PC-9 (cell line): Measurements from ENCODE around the gene SLC38A2. TPM values are rescaled to one million over a fixed set of nuclear protein-coding genes. Genes with fewer than 3 reads are reported as not detected.

ENCODE experiments used
- BruUV-seq: library from RNA; stranded (reverse); fragments of 400-500 nt; replicated peaks from 2 replicates; lab custom pipeline; 2021; lab: Mats Ljungman, UMichigan
- CTCF ChIA-PET: fragments of 300-600 bp; sonication (Branson Sonifier 250); formaldehyde crosslinking; loops from one replicate; lab custom pipeline; 2022; ENCODE audit warnings: antibody characterized with exemption; lab: Charles Lee
- POLR2A ChIA-PET: fragments of 300-600 bp; sonication (Branson Sonifier 250); formaldehyde crosslinking; loops from one replicate; lab custom pipeline; 2022; ENCODE audit warnings: antibody characterized with exemption; ENCODE audit not compliant: unreplicated experiment; lab: Charles Lee
- DNase-seq, 2 experiments: peaks; one replicate each; pipeline versions ENCODE4 v3.0.0 to v3.0.0-alpha.2; 2015 to 2022; ENCODE audit warnings: mixed read lengths in 1 of 2
- H2AFZ ChIP-seq: fragments of 200-600 bp; sonication (generic); 2 replicates; pipeline ENCODE4 v1.8.1; 2017; ENCODE audit warnings: antibody characterized with exemption
- H3F3A ChIP-seq: fragments of 200-600 bp; sonication (generic); 2 replicates; pipeline ENCODE4 v1.8.1; 2017; ENCODE audit warnings: antibody characterized with exemption, mild to moderate bottlenecking, low read depth; ENCODE audit not compliant: insufficient read depth
- H3K27ac ChIP-seq: fragments of 200-600 bp; sonication (generic); 2 replicates; pipeline ENCODE4 v1.6.1; 2016; ENCODE audit warnings: mixed run types
- H3K27me3 ChIP-seq: fragments of 200-600 bp; sonication (generic); 2 replicates; pipeline ENCODE4 v1.6.1; 2016; ENCODE audit warnings: low read depth, mixed run types; ENCODE audit not compliant: insufficient read depth
- H3K36me3 ChIP-seq: fragments of 200-600 bp; sonication (generic); 2 replicates; pipeline ENCODE4 v1.6.1; 2016; ENCODE audit warnings: low read depth, mixed run types
- H3K4me1 ChIP-seq: fragments of 200-600 bp; sonication (generic); replicated peaks from 2 replicates; pipeline ENCODE4 v1.6.1; 2016; ENCODE audit warnings: mixed run types; ENCODE audit not compliant: insufficient read depth
- H3K4me2 ChIP-seq: fragments of 200-600 bp; sonication (generic); 2 replicates; pipeline ENCODE4 v1.6.1; 2017; ENCODE audit warnings: mixed run types
- H3K4me3 ChIP-seq: fragments of 200-600 bp; sonication (generic); 2 replicates; pipeline ENCODE4 v1.6.1; 2016; ENCODE audit warnings: mixed run types
- H3K79me2 ChIP-seq: fragments of 200-600 bp; sonication (generic); 2 replicates; pipeline ENCODE4 v1.6.1; 2017; ENCODE audit warnings: low read depth, mixed run types
- H3K9me2 ChIP-seq: fragments of 200-600 bp; sonication (generic); 2 replicates; pipeline ENCODE4 v1.8.1; 2017; ENCODE audit warnings: mild to moderate bottlenecking; ENCODE audit not compliant: insufficient read depth
- H3K9me3 ChIP-seq: fragments of 200-600 bp; sonication (generic); 2 replicates; pipeline ENCODE4 v1.8.1; 2016; ENCODE audit warnings: low read depth; ENCODE audit not compliant: insufficient read depth
- H4K20me1 ChIP-seq: fragments of 200-600 bp; sonication (generic); 2 replicates; pipeline ENCODE4 v1.8.1; 2017; ENCODE audit not compliant: insufficient read depth
- EZH2 ChIP-seq: fragments of 200-600 bp; sonication (generic); IDR thresholded peaks from 2 replicates; pipeline ENCODE4 v1.8.0; 2017; ENCODE audit warnings: antibody characterized with exemption, low read depth
- intact Hi-C: fragments of 100-400 bp; cut with micrococcal nuclease; formaldehyde crosslinking; loops from one replicate; pipeline ENCODE4 v1.10.0; 2022; ENCODE audit not compliant: unreplicated experiment
- total RNA-seq: library from RNA; stranded (reverse); gene quantifications from 2 replicates; pipeline ENCODE4 v1.2.3, GENCODE V29; 2021
- TF ChIP-seq, protein P1 (sequence below): fragments of 200-600 bp; sonication (generic); conservative IDR thresholded peaks from 2 replicates; pipeline ENCODE4 v1.6.1; 2017; ENCODE audit warnings: mixed run types, antibody characterized with exemption, mild to moderate bottlenecking, moderate library complexity

The SLC38A2 gene
- total RNA-seq, 1 experiment from 2014 or later, result 322 TPM

DNA sequence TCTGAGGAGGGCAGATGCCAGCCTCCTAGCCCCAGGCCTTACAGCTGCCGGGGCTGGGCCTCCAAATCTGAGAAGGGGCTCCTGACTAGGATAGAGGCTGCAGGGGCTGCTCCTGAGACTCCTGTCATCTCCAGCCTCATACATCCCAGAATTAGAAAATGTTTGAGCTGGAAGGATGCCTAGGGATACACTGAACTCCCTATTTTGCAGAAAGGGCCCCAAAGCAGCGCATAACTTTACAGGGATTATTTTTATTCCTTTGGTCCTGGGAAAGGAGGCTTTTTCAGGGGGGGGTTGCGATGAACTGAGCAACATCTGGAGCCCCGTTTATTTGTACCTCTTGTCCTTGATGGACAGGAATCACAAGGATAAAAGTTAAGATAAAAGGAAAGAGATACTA, 35.9 kb upstream of the SLC38A2 start:
- Histone ChIP-seq H3K27ac (no peak overlapping the region), H3K4me2 (no peak overlapping the region), H3K36me3 (no peaks in the 10 kb centered on the region), H3K79me2 (no peaks in the 10 kb centered on the region), H2AFZ (no peak overlapping the region), H3K4me1 (no peaks in the 10 kb centered on the region), H3F3A (no peaks in the 10 kb centered on the region), H3K9me2 (no peaks in the 10 kb centered on the region), H3K9me3 (peaks cover 6% of the 10 kb centered on the region; the same call in 1 of the 2 replicates), H3K4me3 (no peak overlapping the region), H4K20me1 (no peaks in the 10 kb centered on the region), H3K27me3 (no peaks in the 10 kb centered on the region)
- no TSS peak for BruUV-seq
- no peak for DNase-seq
- ChIA-PET CTCF (no interaction called here), POLR2A (no interaction called here)
- intact Hi-C loops, result no loop called here
- TF ChIP-seq, protein P1, sequence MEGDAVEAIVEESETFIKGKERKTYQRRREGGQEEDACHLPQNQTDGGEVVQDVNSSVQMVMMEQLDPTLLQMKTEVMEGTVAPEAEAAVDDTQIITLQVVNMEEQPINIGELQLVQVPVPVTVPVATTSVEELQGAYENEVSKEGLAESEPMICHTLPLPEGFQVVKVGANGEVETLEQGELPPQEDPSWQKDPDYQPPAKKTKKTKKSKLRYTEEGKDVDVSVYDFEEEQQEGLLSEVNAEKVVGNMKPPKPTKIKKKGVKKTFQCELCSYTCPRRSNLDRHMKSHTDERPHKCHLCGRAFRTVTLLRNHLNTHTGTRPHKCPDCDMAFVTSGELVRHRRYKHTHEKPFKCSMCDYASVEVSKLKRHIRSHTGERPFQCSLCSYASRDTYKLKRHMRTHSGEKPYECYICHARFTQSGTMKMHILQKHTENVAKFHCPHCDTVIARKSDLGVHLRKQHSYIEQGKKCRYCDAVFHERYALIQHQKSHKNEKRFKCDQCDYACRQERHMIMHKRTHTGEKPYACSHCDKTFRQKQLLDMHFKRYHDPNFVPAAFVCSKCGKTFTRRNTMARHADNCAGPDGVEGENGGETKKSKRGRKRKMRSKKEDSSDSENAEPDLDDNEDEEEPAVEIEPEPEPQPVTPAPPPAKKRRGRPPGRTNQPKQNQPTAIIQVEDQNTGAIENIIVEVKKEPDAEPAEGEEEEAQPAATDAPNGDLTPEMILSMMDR, result no peak
- no peak for TF ChIP-seq EZH2

DNA sequence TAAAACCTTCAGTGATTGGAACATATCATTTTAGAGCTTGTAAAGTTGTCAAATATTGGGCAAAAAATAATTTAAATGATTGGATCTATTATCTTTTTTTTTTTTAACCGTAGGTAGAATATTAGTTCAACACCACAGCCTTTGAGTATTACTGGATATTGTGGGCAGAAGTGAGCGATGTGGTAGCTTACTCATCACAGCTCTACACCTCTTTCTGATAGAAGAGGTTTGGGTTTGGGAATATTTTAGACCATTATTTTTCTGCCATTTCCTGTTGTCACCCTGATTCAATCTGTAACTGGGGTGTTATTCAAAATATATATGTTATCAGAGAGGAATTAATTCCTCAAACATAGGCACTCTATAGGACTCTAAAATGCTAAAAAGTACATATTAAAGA, 34.8 kb upstream of the SLC38A2 start:
- POLR2A ChIA-PET, result interaction anchor here (0.6 kb wide), 1 partner anchor 89 kb away, joined by 5 read pairs; no protein-coding TSS in a partner anchor
- Histone ChIP-seq H3K4me2 (no peak overlapping the region), H3K27ac (no peak overlapping the region), H3F3A (no peaks in the 10 kb centered on the region), H3K79me2 (no peaks in the 10 kb centered on the region), H2AFZ (no peak overlapping the region), H3K27me3 (no peaks in the 10 kb centered on the region), H3K9me3 (peaks cover 4% of the 10 kb centered on the region; the same call in 1 of the 2 replicates), H3K4me1 (no peaks in the 10 kb centered on the region), H4K20me1 (no peaks in the 10 kb centered on the region), H3K36me3 (no peaks in the 10 kb centered on the region), H3K4me3 (no peak overlapping the region), H3K9me2 (no peaks in the 10 kb centered on the region)
- BruUV-seq, result no TSS peak
- CTCF ChIA-PET, result no interaction called here
- intact Hi-C loops, result no loop called here
- TF ChIP-seq, protein P1, result no peak
- no peak for TF ChIP-seq EZH2
- no peak for DNase-seq

DNA sequence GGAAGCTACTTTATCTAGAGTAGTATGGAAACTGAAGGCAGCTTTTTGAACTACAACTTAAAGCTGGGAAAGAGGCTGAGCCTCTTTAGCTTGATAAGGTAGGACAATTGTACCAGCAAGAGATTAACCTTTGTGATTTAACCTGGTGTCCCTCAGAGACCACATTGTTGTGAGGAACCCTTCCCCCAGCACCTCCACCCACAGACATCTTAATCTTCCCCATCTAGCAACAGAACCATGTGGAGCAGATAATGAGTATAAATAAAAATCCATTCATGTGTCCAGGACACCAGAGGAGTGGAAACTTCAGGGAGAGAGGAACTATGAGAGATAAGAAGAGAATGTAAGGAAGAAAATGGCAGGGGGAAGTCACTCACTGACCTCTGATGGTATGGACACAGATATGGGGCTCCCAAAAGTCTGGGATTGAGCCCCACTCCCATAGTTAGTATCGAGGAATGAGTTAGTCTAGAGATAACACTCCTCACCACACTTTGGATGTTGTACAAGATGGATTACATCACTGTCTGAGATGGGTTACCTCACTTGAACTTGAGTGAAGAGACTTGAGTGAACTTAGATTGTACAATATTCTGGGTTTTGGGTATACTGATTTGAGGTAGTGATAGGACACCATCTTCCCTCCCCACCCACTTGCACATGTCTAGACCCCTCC, 33.9 kb upstream of the SLC38A2 start:
- TF ChIP-seq, protein P1, result no peak
- TF ChIP-seq EZH2, result no peak
- no peaks in the 10 kb centered on the region for H3K27me3 ChIP-seq
- no peaks in the 10 kb centered on the region for H3F3A ChIP-seq
- H3K27ac ChIP-seq, result no peak overlapping the region
- H3K36me3 ChIP-seq, result no peaks in the 10 kb centered on the region
- no peaks in the 10 kb centered on the region for H3K9me2 ChIP-seq
- CTCF ChIA-PET, result no interaction called here
- no peak overlapping the region for H3K4me3 ChIP-seq
- no peaks in the 10 kb centered on the region for H3K4me1 ChIP-seq
- intact Hi-C loops, result no loop called here
- H3K79me2 ChIP-seq, result no peaks in the 10 kb centered on the region
- H2AFZ ChIP-seq, result no peak overlapping the region
- no peaks in the 10 kb centered on the region; the same call in 1 of the 2 replicates for H3K9me3 ChIP-seq
- POLR2A ChIA-PET, result no interaction called here
- DNase-seq, result no peak
- H3K4me2 ChIP-seq, result no peak overlapping the region
- no TSS peak for BruUV-seq
- H4K20me1 ChIP-seq, result no peaks in the 10 kb centered on the region
